Left lung (tissue), 10 donors: ENCODE measurements around the gene GPR35. TPM values are rescaled to one million over a fixed set of nuclear protein-coding genes. Genes with fewer than 3 reads are reported as not detected.

ENCODE experiments used
- ATAC-seq: fragments of 200-7000 bp; cut with Tn5 transposase; one replicate; pipeline ENCODE4 v1.9.1; 2020; ENCODE audit warnings: moderate library complexity
- DNase-seq, 4 donors: peaks; one replicate each; pipeline ENCODE4 v3.0.0-alpha.2; 2013 to 2020
- H3K27ac ChIP-seq, 2 donors: fragments of 200-600 bp; sonication (generic) in 1 of 2; one replicate each; pipeline versions ENCODE4 v1.5.0 to v1.8.0; 2020 to 2021
- H3K27me3 ChIP-seq, 2 donors: fragments of 200-600 bp; sonication (generic) in 1 of 2; one replicate each; pipeline versions ENCODE4 v1.5.0 to v1.8.0; 2020 to 2021
- H3K36me3 ChIP-seq, 2 donors: fragments of 200-600 bp; sonication (generic) in 1 of 2; one replicate each; pipeline versions ENCODE4 v1.5.0 to v1.8.0; 2020 to 2021
- H3K4me1 ChIP-seq, 2 donors: fragments of 200-600 bp; one replicate each; pipeline ENCODE4 v1.8.0; 2021
- H3K4me3 ChIP-seq, 2 donors: fragments of 200-600 bp; sonication (generic) in 1 of 2; one replicate each; pipeline versions ENCODE4 v1.5.0 to v1.8.0; 2020 to 2021; ENCODE audit warnings: mild to moderate bottlenecking in 1 of 2
- H3K9me3 ChIP-seq, 2 donors: fragments of 200-600 bp; sonication (generic) in 1 of 2; one replicate each; pipeline versions ENCODE4 v1.5.0 to v1.8.0; 2020 to 2021
- CTCF ChIP-seq, 2 donors: fragments of 200-600 bp; sonication (generic) in 1 of 2; IDR thresholded peaks; one replicate each; pipeline versions ENCODE4 v1.5.0 to v1.8.0; 2021; ENCODE audit warnings: antibody characterized with exemption in 2 of 2
- intact Hi-C, 2 donors: fragments of 100-400 bp; cut with DNase I; formaldehyde crosslinking; loops; one replicate each; pipeline versions ENCODE4 v1.11.2 to v1.14.2; 2022
- polyA plus RNA-seq, 6 donors: library from polyadenylated mRNA; unstranded; fragments of 120-200 nt; gene quantifications; one replicate each; pipeline ENCODE4 v1.2.1, GENCODE V29; 2013; ENCODE audit not compliant: insufficient read length in 6 of 6
- total RNA-seq, 2 donors: library from RNA; stranded (reverse); fragmentation: NEBNext Ultra II Directional; extraction: Animal tissue kit (Norgen Biotek cat#: 25700); gene quantifications; one replicate each; pipeline ENCODE4 v1.2.1, GENCODE V29; 2021
- donor health status: DM: no; HTN: yes; CAD: no.
- donor health status: DM: no; HTN: no; CAD: no.

GPR35 gene
- total and polyA plus RNA-seq, 8 donors, result 1.1 to 6.0 (median 2.7) TPM

- peak; percentile 26 to 45 for TF ChIP-seq CTCF (IDR thresholded peaks at IDR 0.05)
- peak in 2 of 4 donors; percentile 80 to 90 for DNase-seq
- H3K27me3 ChIP-seq, result no peaks in the 10 kb centered on the region
- H3K4me3 ChIP-seq, result no peak overlapping the region
- H3K27ac ChIP-seq, result peak overlapping the region; percentile 83 to 85
- ATAC-seq, result peak; percentile 91
- no peaks in the 10 kb centered on the region for H3K9me3 ChIP-seq
- intact Hi-C loops, result no loop called here
- peaks cover 24 to 59% of the 10 kb centered on the region in 2 donors for H3K4me1 ChIP-seq
- peaks cover 0 to 35% of the 10 kb centered on the region in 2 donors for H3K36me3 ChIP-seq
These were observed 45.3 kb upstream of the GPR35 start for GRCh38 chr2:240579771-240580614.

GRCh38 chr2:240581811-240582210, 43.5 kb upstream of the GPR35 start:
- H3K4me1 ChIP-seq, result peaks cover 31 to 67% of the 10 kb centered on the region in 2 donors
- DNase-seq, result no peak
- peaks cover 0 to 17% of the 10 kb centered on the region in 2 donors for H3K36me3 ChIP-seq
- ATAC-seq, result no peak
- H3K27me3 ChIP-seq, result no peaks in the 10 kb centered on the region
- intact Hi-C loops, result no loop called here
- H3K4me3 ChIP-seq, result no peak overlapping the region
- H3K9me3 ChIP-seq, result no peaks in the 10 kb centered on the region
- no peak for TF ChIP-seq CTCF (IDR thresholded peaks at IDR 0.05)
- H3K27ac ChIP-seq, result no peak overlapping the region

- H3K36me3 ChIP-seq, result peaks cover 0 to 8% of the 10 kb centered on the region in 2 donors
- H3K9me3 ChIP-seq, result no peaks in the 10 kb centered on the region
- no peak overlapping the region for H3K27ac ChIP-seq
- peaks cover 37 to 68% of the 10 kb centered on the region in 2 donors for H3K4me1 ChIP-seq
- intact Hi-C loops, result no loop called here
- no peak for TF ChIP-seq CTCF (IDR thresholded peaks at IDR 0.05)
- DNase-seq, result no peak
- ATAC-seq, result no peak
- no peaks in the 10 kb centered on the region for H3K27me3 ChIP-seq
- H3K4me3 ChIP-seq, result no peak overlapping the region
These were observed 42.5 kb upstream of the GPR35 start for GRCh38 chr2:240582781-240583180.

- Histone ChIP-seq H3K27ac (no peak overlapping the region), H3K27me3 (no peaks in the 10 kb centered on the region), H3K9me3 (no peaks in the 10 kb centered on the region), H3K4me1 (peaks cover 41 to 68% of the 10 kb centered on the region in 2 donors), H3K36me3 (no peaks in the 10 kb centered on the region), H3K4me3 (no peak overlapping the region)
- intact Hi-C loops, result no loop called here
- TF ChIP-seq CTCF (IDR thresholded peaks at IDR 0.05), result no peak
- no peak for DNase-seq
- ATAC-seq, result no peak
These were observed 41.5 kb upstream of the GPR35 start for GRCh38 chr2:240583774-240584173.

- ATAC-seq (no peak), DNase-seq (no peak)
- peaks cover 33 to 63% of the 10 kb centered on the region in 2 donors for H3K4me1 ChIP-seq
- TF ChIP-seq CTCF (IDR thresholded peaks at IDR 0.05), result no peak
- no peaks in the 10 kb centered on the region for H3K9me3 ChIP-seq
- H3K36me3 ChIP-seq, result peaks cover 0 to 3% of the 10 kb centered on the region in 2 donors
- no peak overlapping the region for H3K27ac ChIP-seq
- intact Hi-C loops, result no loop called here
- peak overlapping the region in 1 of 2 donors; percentile 96 for H3K4me3 ChIP-seq
- no peaks in the 10 kb centered on the region for H3K27me3 ChIP-seq
These were observed 40.7 kb upstream of the GPR35 start for GRCh38 chr2:240584486-240585031.
